Measurements from ENCODE around the gene XKRX.

- TF ChIP-seq, protein P1, sequence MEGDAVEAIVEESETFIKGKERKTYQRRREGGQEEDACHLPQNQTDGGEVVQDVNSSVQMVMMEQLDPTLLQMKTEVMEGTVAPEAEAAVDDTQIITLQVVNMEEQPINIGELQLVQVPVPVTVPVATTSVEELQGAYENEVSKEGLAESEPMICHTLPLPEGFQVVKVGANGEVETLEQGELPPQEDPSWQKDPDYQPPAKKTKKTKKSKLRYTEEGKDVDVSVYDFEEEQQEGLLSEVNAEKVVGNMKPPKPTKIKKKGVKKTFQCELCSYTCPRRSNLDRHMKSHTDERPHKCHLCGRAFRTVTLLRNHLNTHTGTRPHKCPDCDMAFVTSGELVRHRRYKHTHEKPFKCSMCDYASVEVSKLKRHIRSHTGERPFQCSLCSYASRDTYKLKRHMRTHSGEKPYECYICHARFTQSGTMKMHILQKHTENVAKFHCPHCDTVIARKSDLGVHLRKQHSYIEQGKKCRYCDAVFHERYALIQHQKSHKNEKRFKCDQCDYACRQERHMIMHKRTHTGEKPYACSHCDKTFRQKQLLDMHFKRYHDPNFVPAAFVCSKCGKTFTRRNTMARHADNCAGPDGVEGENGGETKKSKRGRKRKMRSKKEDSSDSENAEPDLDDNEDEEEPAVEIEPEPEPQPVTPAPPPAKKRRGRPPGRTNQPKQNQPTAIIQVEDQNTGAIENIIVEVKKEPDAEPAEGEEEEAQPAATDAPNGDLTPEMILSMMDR (IDR thresholded peaks at IDR 0.05) = no peak
- no peak for TF ChIP-seq POLR2A (IDR thresholded peaks at IDR 0.05)
Measured at GRCh38 chrX:100911731-100912130, 17.0 kb downstream of the XKRX start.
